ENCODE measurements around the gene USP22. TPM values are rescaled to one million over a fixed set of nuclear protein-coding genes. Genes with fewer than 3 reads are reported as not detected.

USP22 gene
- total and polyA plus RNA-seq, 2 donors (not counting 3 experiments of a cell fraction or from before 2014, with no cell fraction given) = 204 to 260 TPM

DNA sequence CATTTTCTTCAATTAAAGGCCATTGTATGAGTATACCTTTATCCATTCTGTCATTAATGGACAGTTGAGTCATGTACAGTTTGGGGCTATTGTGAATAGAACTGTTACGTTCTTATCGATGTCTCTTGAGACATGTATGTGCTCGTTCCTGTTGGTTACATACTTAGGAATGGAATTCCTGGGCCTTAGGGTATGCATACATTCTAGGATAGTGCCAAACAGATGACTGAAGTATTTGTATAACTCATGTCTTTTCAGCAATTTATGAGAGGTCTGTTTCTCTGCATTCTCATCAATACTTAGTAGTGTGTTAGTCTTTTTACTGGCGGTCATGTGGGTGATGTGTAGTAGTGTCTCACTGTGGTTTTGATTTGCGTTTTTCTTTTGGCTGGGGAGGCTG lies 81.2 kb downstream of the USP22 start:
- BruUV-seq (replicated peaks) = no TSS peak
- ChIA-PET CTCF (interaction anchor here (1.1 kb wide), 1 partner anchor 31 kb away, joined by 4 read pairs; no protein-coding TSS in a partner anchor), POLR2A (no interaction called here)
- H3K27me3 ChIP-seq (ENCODE audit: control insufficient read depth in 2 of 2, insufficient read depth in 2 of 2, low read length in 2 of 2) = peaks cover 0 to 4% of the 10 kb centered on the region in 2 experiments
- H3K4me2 ChIP-seq (ENCODE audit: insufficient read depth, low read length) = no peak overlapping the region
- H2AFZ ChIP-seq (ENCODE audit: low read depth, low read length) = no peak overlapping the region
- H3K36me3 ChIP-seq (ENCODE audit: control insufficient read depth in 2 of 2, extremely low read depth in 1 of 2, insufficient read depth in 2 of 2, low read length in 2 of 2) = no peaks in the 10 kb centered on the region
- H3K4me1 ChIP-seq (ENCODE audit: control insufficient read depth, extremely low read depth, insufficient read depth, low read length) = no peaks in the 10 kb centered on the region
- no peak overlapping the region for H3K4me3 ChIP-seq (replicated peaks in 1 of 3; ENCODE audit: insufficient read depth in 1 of 3, low read depth in 1 of 3, low read length in 3 of 3)
- no peaks in the 10 kb centered on the region for H3K9me3 ChIP-seq (replicated peaks; ENCODE audit: control insufficient read depth, insufficient read depth, low read length)
- DNase-seq (ENCODE audit: low read depth, low spot score) = no peak
- H3K27ac ChIP-seq (ENCODE audit: insufficient read depth, low read depth, low read length) = no peak overlapping the region
- H3K9ac ChIP-seq (replicated peaks; ENCODE audit: extremely low read depth, insufficient read depth, low read length) = no peak overlapping the region
- H4K20me1 ChIP-seq (replicated peaks; ENCODE audit: control insufficient read depth, extremely low read depth, insufficient read depth, low read length) = no peaks in the 10 kb centered on the region
- TF ChIP-seq MYC (IDR thresholded peaks at IDR 0.05; ENCODE audit: low read depth, low read length) (no peak), POLR2A (IDR thresholded peaks at IDR 0.05; ENCODE audit: low read depth, low read length) (no peak), GATA2 (IDR thresholded peaks at IDR 0.05; ENCODE audit: insufficient read depth, insufficient read length, low read depth, low read length) (no peak), FOS (IDR thresholded peaks at IDR 0.05; ENCODE audit: borderline replicate concordance, insufficient read depth, low read length) (no peak), JUN (IDR thresholded peaks at IDR 0.05; ENCODE audit: borderline replicate concordance, insufficient read depth, insufficient read length, low read depth) (no peak), CTCF (IDR thresholded peaks at IDR 0.05; ENCODE audit: extremely low read depth in 1 of 2, insufficient read depth in 1 of 2, low read depth in 1 of 2, low read length in 2 of 2) (no peak)
- TF ChIP-seq, protein P1, sequence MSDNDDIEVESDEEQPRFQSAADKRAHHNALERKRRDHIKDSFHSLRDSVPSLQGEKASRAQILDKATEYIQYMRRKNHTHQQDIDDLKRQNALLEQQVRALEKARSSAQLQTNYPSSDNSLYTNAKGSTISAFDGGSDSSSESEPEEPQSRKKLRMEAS (IDR thresholded peaks at IDR 0.05; ENCODE audit: insufficient read depth, insufficient read length) = no peak
- dilution Hi-C loops (cut with MboI; ENCODE audit: extremely low pct_ligation_motif_present, low sequenced_read_pairs) = no loop called here
- no peaks in the 10 kb centered on the region for H3K79me2 ChIP-seq (ENCODE audit: control insufficient read depth, insufficient read depth, low read length)
- intact Hi-C loops (cut with micrococcal nuclease) = no loop called here
- no peak for FAIRE-seq
- no peaks in the 10 kb centered on the region for H3K9me1 ChIP-seq (replicated peaks; ENCODE audit: control insufficient read depth, extremely low read depth, insufficient read depth, low read length)
